ENCODE data around the gene PDE2A. TPM values are rescaled to one million over a fixed set of nuclear protein-coding genes. Genes with fewer than 3 reads are reported as not detected.

Gene PDE2A
- total RNA-seq, 6 donors from 2014 or later, result 4.7 to 46.1 (median 16.7) TPM

- ATAC-seq (ENCODE audit: low FRiP score in 2 of 2), result no peak
- H3K27me3 ChIP-seq, result peaks cover 0 to 10% (median 4%) of the 10 kb centered on the region in 4 donors
Observed at GRCh38 chr11:72583177-72583553, 91.1 kb downstream of the PDE2A start.

GRCh38 chr11:72582206-72583176, 91.7 kb downstream of the PDE2A start:
- no peak for TF ChIP-seq EP300 (IDR thresholded peaks at IDR 0.05)
- TF ChIP-seq CTCF (IDR thresholded peaks at IDR 0.05), result no peak
- no peak for TF ChIP-seq POLR2AphosphoS5 (IDR thresholded peaks at IDR 0.05)
- TF ChIP-seq POLR2A (IDR thresholded peaks at IDR 0.05), result no peak
- H3K9me3 ChIP-seq, result no peaks in the 10 kb centered on the region
- DNase-seq, result no peak
- no peaks in the 10 kb centered on the region for H3K36me3 ChIP-seq
- H3K27ac ChIP-seq, result no peak overlapping the region
- no peak overlapping the region for H3K4me3 ChIP-seq
- ATAC-seq (ENCODE audit: low FRiP score in 2 of 2), result no peak
- H3K27me3 ChIP-seq, result peaks cover 0 to 10% (median 4%) of the 10 kb centered on the region in 4 donors
- 93 to 95% methylated on average over 11 to 14 of the region's 14 CpGs for WGBS, 2 donors
- peaks cover 7 to 22% (median 16%) of the 10 kb centered on the region in 4 donors for H3K4me1 ChIP-seq

More at GRCh38 chr11:72583177-72583553, 91.1 kb downstream of the PDE2A start:
- no peak overlapping the region for H3K4me3 ChIP-seq
- DNase-seq, result no peak
- no peak overlapping the region for H3K27ac ChIP-seq
- H3K36me3 ChIP-seq, result no peaks in the 10 kb centered on the region
- no peak for TF ChIP-seq POLR2A (IDR thresholded peaks at IDR 0.05)
- H3K9me3 ChIP-seq, result no peaks in the 10 kb centered on the region
- peaks cover 7 to 22% (median 16%) of the 10 kb centered on the region in 4 donors for H3K4me1 ChIP-seq
- WGBS, 2 donors, result 98 to 100% methylated on average over 2 of the region's 2 CpGs

GRCh38 chr11:72581067-72581466, 93.2 kb downstream of the PDE2A start:
- no peak for ATAC-seq (ENCODE audit: low FRiP score in 2 of 2)
- H3K9me3 ChIP-seq, result no peaks in the 10 kb centered on the region
- no peak for DNase-seq
- H3K27ac ChIP-seq, result no peak overlapping the region
- H3K4me1 ChIP-seq, result peaks cover 7 to 21% (median 16%) of the 10 kb centered on the region in 4 donors
- TF ChIP-seq POLR2AphosphoS5 (IDR thresholded peaks at IDR 0.05) (no peak), EP300 (IDR thresholded peaks at IDR 0.05) (no peak), CTCF (IDR thresholded peaks at IDR 0.05) (no peak), POLR2A (IDR thresholded peaks at IDR 0.05) (no peak)
- WGBS, 2 donors, result 70 to 77% methylated on average over 5 of the region's 5 CpGs
- H3K4me3 ChIP-seq, result no peak overlapping the region
- peaks cover 0 to 10% (median 4%) of the 10 kb centered on the region in 4 donors for H3K27me3 ChIP-seq
- no peaks in the 10 kb centered on the region for H3K36me3 ChIP-seq

- WGBS, 2 donors, result 68 to 73% methylated on average over 3 of the region's 3 CpGs
- Histone ChIP-seq H3K4me1 (peaks cover 4 to 17% (median 14%) of the 10 kb centered on the region in 4 donors), H3K36me3 (no peaks in the 10 kb centered on the region), H3K9me3 (no peaks in the 10 kb centered on the region), H3K27ac (no peak overlapping the region), H3K27me3 (peaks cover 0 to 10% (median 4%) of the 10 kb centered on the region in 4 donors), H3K4me3 (no peak overlapping the region)
- no peak for ATAC-seq (ENCODE audit: low FRiP score in 2 of 2)
- no peak for TF ChIP-seq EP300 (IDR thresholded peaks at IDR 0.05)
- TF ChIP-seq CTCF (IDR thresholded peaks at IDR 0.05), result no peak
- TF ChIP-seq POLR2A (IDR thresholded peaks at IDR 0.05), result no peak
- no peak for TF ChIP-seq POLR2AphosphoS5 (IDR thresholded peaks at IDR 0.05)
- DNase-seq, result no peak
Observed at GRCh38 chr11:72580642-72580950, 93.6 kb downstream of the PDE2A start.

GRCh38 chr11:72579816-72580641, 94.2 kb downstream of the PDE2A start:
- H3K4me1 ChIP-seq, result peaks cover 0 to 11% (median 10%) of the 10 kb centered on the region in 4 donors
- H3K36me3 ChIP-seq, result no peaks in the 10 kb centered on the region
- H3K27ac ChIP-seq, result no peak overlapping the region
- TF ChIP-seq POLR2AphosphoS5 (IDR thresholded peaks at IDR 0.05) (no peak), POLR2A (IDR thresholded peaks at IDR 0.05) (no peak), EP300 (IDR thresholded peaks at IDR 0.05) (no peak), CTCF (IDR thresholded peaks at IDR 0.05) (no peak)
- no peak for ATAC-seq (ENCODE audit: low FRiP score in 2 of 2)
- 68 to 74% methylated on average over 9 to 10 of the region's 10 CpGs for WGBS, 2 donors
- peaks cover 0 to 8% (median 4%) of the 10 kb centered on the region in 4 donors for H3K27me3 ChIP-seq
- no peak overlapping the region for H3K4me3 ChIP-seq
- H3K9me3 ChIP-seq, result no peaks in the 10 kb centered on the region
- no peak for DNase-seq

Measured in upper lobe of left lung (tissue), 6 donors.